PC-9 (cell line): ENCODE data around the gene TSHR. TPM values are rescaled to one million over a fixed set of nuclear protein-coding genes. Genes with fewer than 3 reads are reported as not detected.
"Not testable (repeated sequence)": the region's sequence is repeated elsewhere in the genome, so short reads cannot be mapped to it uniquely, and the experiment has no call there.

ENCODE experiments used
- Bru-seq: library from RNA; stranded (reverse); fragments of 400-500 nt; gene quantifications from one replicate; lab custom pipeline; 2021; lab: Mats Ljungman, UMichigan
- BruChase-seq, 2 experiments: library from RNA; stranded (reverse); fragments of 400-500 nt; gene quantifications; one replicate each; lab custom pipeline; 2021; lab: Mats Ljungman, UMichigan
- BruUV-seq: library from RNA; stranded (reverse); fragments of 400-500 nt; replicated peaks from 2 replicates; lab custom pipeline; 2021; lab: Mats Ljungman, UMichigan
- CTCF ChIA-PET: fragments of 300-600 bp; sonication (Branson Sonifier 250); formaldehyde crosslinking; loops from one replicate; lab custom pipeline; 2022; ENCODE audit warnings: antibody characterized with exemption; lab: Charles Lee
- POLR2A ChIA-PET: fragments of 300-600 bp; sonication (Branson Sonifier 250); formaldehyde crosslinking; loops from one replicate; lab custom pipeline; 2022; ENCODE audit warnings: antibody characterized with exemption; ENCODE audit not compliant: unreplicated experiment; lab: Charles Lee
- DNase-seq, 2 experiments: peaks; one replicate each; pipeline versions ENCODE4 v3.0.0 to v3.0.0-alpha.2; 2015 to 2022; ENCODE audit warnings: mixed read lengths in 1 of 2
- H2AFZ ChIP-seq: fragments of 200-600 bp; sonication (generic); 2 replicates; pipeline ENCODE4 v1.8.1; 2017; ENCODE audit warnings: antibody characterized with exemption
- H3F3A ChIP-seq: fragments of 200-600 bp; sonication (generic); 2 replicates; pipeline ENCODE4 v1.8.1; 2017; ENCODE audit warnings: antibody characterized with exemption, mild to moderate bottlenecking, low read depth; ENCODE audit not compliant: insufficient read depth
- H3K27ac ChIP-seq: fragments of 200-600 bp; sonication (generic); 2 replicates; pipeline ENCODE4 v1.6.1; 2016; ENCODE audit warnings: mixed run types
- H3K27me3 ChIP-seq: fragments of 200-600 bp; sonication (generic); 2 replicates; pipeline ENCODE4 v1.6.1; 2016; ENCODE audit warnings: low read depth, mixed run types; ENCODE audit not compliant: insufficient read depth
- H3K36me3 ChIP-seq: fragments of 200-600 bp; sonication (generic); 2 replicates; pipeline ENCODE4 v1.6.1; 2016; ENCODE audit warnings: low read depth, mixed run types
- H3K4me1 ChIP-seq: fragments of 200-600 bp; sonication (generic); replicated peaks from 2 replicates; pipeline ENCODE4 v1.6.1; 2016; ENCODE audit warnings: mixed run types; ENCODE audit not compliant: insufficient read depth
- H3K4me2 ChIP-seq: fragments of 200-600 bp; sonication (generic); 2 replicates; pipeline ENCODE4 v1.6.1; 2017; ENCODE audit warnings: mixed run types
- H3K4me3 ChIP-seq: fragments of 200-600 bp; sonication (generic); 2 replicates; pipeline ENCODE4 v1.6.1; 2016; ENCODE audit warnings: mixed run types
- H3K79me2 ChIP-seq: fragments of 200-600 bp; sonication (generic); 2 replicates; pipeline ENCODE4 v1.6.1; 2017; ENCODE audit warnings: low read depth, mixed run types
- H3K9me2 ChIP-seq: fragments of 200-600 bp; sonication (generic); 2 replicates; pipeline ENCODE4 v1.8.1; 2017; ENCODE audit warnings: mild to moderate bottlenecking; ENCODE audit not compliant: insufficient read depth
- H3K9me3 ChIP-seq: fragments of 200-600 bp; sonication (generic); 2 replicates; pipeline ENCODE4 v1.8.1; 2016; ENCODE audit warnings: low read depth; ENCODE audit not compliant: insufficient read depth
- H4K20me1 ChIP-seq: fragments of 200-600 bp; sonication (generic); 2 replicates; pipeline ENCODE4 v1.8.1; 2017; ENCODE audit not compliant: insufficient read depth
- CTCF ChIP-seq: fragments of 200-600 bp; sonication (generic); conservative IDR thresholded peaks from 2 replicates; pipeline ENCODE4 v1.6.1; 2017; ENCODE audit warnings: mixed run types, antibody characterized with exemption, mild to moderate bottlenecking, moderate library complexity
- EZH2 ChIP-seq: fragments of 200-600 bp; sonication (generic); IDR thresholded peaks from 2 replicates; pipeline ENCODE4 v1.8.0; 2017; ENCODE audit warnings: antibody characterized with exemption, low read depth
- intact Hi-C: fragments of 100-400 bp; cut with micrococcal nuclease; formaldehyde crosslinking; loops from one replicate; pipeline ENCODE4 v1.10.0; 2022; ENCODE audit not compliant: unreplicated experiment
- long read RNA-seq: library from polyadenylated mRNA; stranded (forward); transcript quantifications from one replicate; pipeline ENCODE4 v2.0.0, GENCODE V29; 2022
- total RNA-seq: library from RNA; stranded (reverse); gene quantifications from 2 replicates; pipeline ENCODE4 v1.2.3, GENCODE V29; 2021

Gene TSHR
- total RNA-seq (not detected in 2 replicates), Bru-seq, nascent RNA (percentile 7 among the genes with signal in this experiment), BruChase-seq, experiment 1, labeled RNA remaining after a 2-hour chase (percentile 6 among the genes with signal in this experiment), BruChase-seq, experiment 2, labeled RNA remaining after a 6-hour chase (percentile 3 among the genes with signal in this experiment)
- long read RNA-seq = 0 reads

GRCh38 chr14:80955416-80955941 is at the start of gene TSHR:
TSS of gene TSHR (plus strand) at chr14:80955621. CDS start at chr14:80955681, 60 bp downstream.
- no peak for TF ChIP-seq EZH2
- TF ChIP-seq CTCF = no peak
- no peak within 1 kb of the TSS for H3K27ac ChIP-seq
- no peaks in the 10 kb centered on the region for H3K4me1 ChIP-seq
- no peaks in the 10 kb centered on the region for H3F3A ChIP-seq
- peak within 1 kb of the TSS; percentile 38; the same call in 1 of the 2 replicates for H3K4me3 ChIP-seq
- DNase-seq = no peak
- peaks cover 10% of the 10 kb centered on the region; the same call in 1 of the 2 replicates for H3K27me3 ChIP-seq
- no peaks in the 10 kb centered on the region for H3K79me2 ChIP-seq
- H3K9me2 ChIP-seq = no peaks in the 10 kb centered on the region
- H4K20me1 ChIP-seq = no peaks in the 10 kb centered on the region
- H2AFZ ChIP-seq = 0 out of 2 replicates have a peak within 1 kb of the TSS, but pooled peaks have one; percentile 52
- POLR2A ChIA-PET = no interaction called here
- no peaks in the 10 kb centered on the region for H3K36me3 ChIP-seq
- no TSS peak for BruUV-seq
- 0 out of 2 replicates have a peak, but pooled peaks cover 3% of the 10 kb centered on the region for H3K9me3 ChIP-seq
- CTCF ChIA-PET = interaction anchor here (0.6 to 1.6 kb wide), 4 partner anchors 14 to 1003 kb away, joined by 3 to 16 read pairs (median 4); no protein-coding TSS in a partner anchor
- peak within 1 kb of the TSS; percentile 75 for H3K4me2 ChIP-seq
- intact Hi-C loops = loop anchor here (2.0 to 10.0 kb wide), 2 partner anchors 41 to 509 kb away; no protein-coding TSS in a partner anchor

- H3K4me1 ChIP-seq = no peaks in the 10 kb centered on the region
- H2AFZ ChIP-seq = no peak overlapping the region
- no peaks in the 10 kb centered on the region for H4K20me1 ChIP-seq
- BruUV-seq = no TSS peak
- H3K27me3 ChIP-seq = no peaks in the 10 kb centered on the region
- no peaks in the 10 kb centered on the region for H3K9me3 ChIP-seq
- H3F3A ChIP-seq = no peaks in the 10 kb centered on the region
- CTCF ChIA-PET = no interaction called here
- H3K9me2 ChIP-seq = no peaks in the 10 kb centered on the region; the same call in 1 of the 2 replicates
- H3K36me3 ChIP-seq = no peaks in the 10 kb centered on the region
- no peaks in the 10 kb centered on the region for H3K79me2 ChIP-seq
- no peak overlapping the region for H3K27ac ChIP-seq
- no peak for TF ChIP-seq CTCF
- TF ChIP-seq EZH2 = no peak
- POLR2A ChIA-PET = no interaction called here
- no peak for DNase-seq
- H3K4me3 ChIP-seq = no peak overlapping the region
- intact Hi-C loops = no loop called here
- H3K4me2 ChIP-seq = no peak overlapping the region
Measured at GRCh38 chr14:80906336-80906735, 49.1 kb upstream of the TSHR start.

GRCh38 chr14:80906946-80907345 is 48.5 kb upstream of the TSHR start:
- no peaks in the 10 kb centered on the region for H3K4me1 ChIP-seq
- no peak overlapping the region for H3K4me3 ChIP-seq
- H3K27ac ChIP-seq = no peak overlapping the region
- BruUV-seq = no TSS peak
- POLR2A ChIA-PET = no interaction called here
- no peaks in the 10 kb centered on the region for H3K36me3 ChIP-seq
- no peaks in the 10 kb centered on the region for H3K79me2 ChIP-seq
- H4K20me1 ChIP-seq = no peaks in the 10 kb centered on the region
- no peak overlapping the region for H3K4me2 ChIP-seq
- H3K27me3 ChIP-seq = no peaks in the 10 kb centered on the region
- H3K9me3 ChIP-seq = no peaks in the 10 kb centered on the region
- H3K9me2 ChIP-seq = no peaks in the 10 kb centered on the region
- H3F3A ChIP-seq = no peaks in the 10 kb centered on the region
- DNase-seq = no peak
- intact Hi-C loops = no loop called here
- CTCF ChIA-PET = no interaction called here
- no peak overlapping the region for H2AFZ ChIP-seq
- TF ChIP-seq CTCF = no peak
- no peak for TF ChIP-seq EZH2

- H3K27ac ChIP-seq, DNase-seq, CTCF ChIA-PET, H3K36me3 ChIP-seq, H3F3A ChIP-seq, H4K20me1 ChIP-seq, H3K9me3 ChIP-seq, H3K79me2 ChIP-seq, H3K4me3 ChIP-seq, POLR2A ChIA-PET, H2AFZ ChIP-seq, H3K4me1 ChIP-seq, H3K27me3 ChIP-seq, intact Hi-C loops, BruUV-seq, H3K9me2 ChIP-seq, H3K4me2 ChIP-seq: not testable (repeated sequence)
Measured at GRCh38 chr14:80912013-80912412, 43.4 kb upstream of the TSHR start.
